HG03558 (cell line): Measurements from ENCODE around the gene TMEM235.

Experiments
- ATAC-seq: cut with Tn5 transposase; IDR thresholded peaks from one replicate; pipeline ENCODE4 v1.9.1; 2021; ENCODE audit warnings: moderate number of reproducible peaks; ENCODE audit not compliant: unreplicated experiment; ENCODE audit errors: extremely low read depth

The TMEM235 gene

GRCh38 chr17:78268191-78268874 is 36.9 kb downstream of the TMEM235 start:
- ATAC-seq, result no peak

DNA sequence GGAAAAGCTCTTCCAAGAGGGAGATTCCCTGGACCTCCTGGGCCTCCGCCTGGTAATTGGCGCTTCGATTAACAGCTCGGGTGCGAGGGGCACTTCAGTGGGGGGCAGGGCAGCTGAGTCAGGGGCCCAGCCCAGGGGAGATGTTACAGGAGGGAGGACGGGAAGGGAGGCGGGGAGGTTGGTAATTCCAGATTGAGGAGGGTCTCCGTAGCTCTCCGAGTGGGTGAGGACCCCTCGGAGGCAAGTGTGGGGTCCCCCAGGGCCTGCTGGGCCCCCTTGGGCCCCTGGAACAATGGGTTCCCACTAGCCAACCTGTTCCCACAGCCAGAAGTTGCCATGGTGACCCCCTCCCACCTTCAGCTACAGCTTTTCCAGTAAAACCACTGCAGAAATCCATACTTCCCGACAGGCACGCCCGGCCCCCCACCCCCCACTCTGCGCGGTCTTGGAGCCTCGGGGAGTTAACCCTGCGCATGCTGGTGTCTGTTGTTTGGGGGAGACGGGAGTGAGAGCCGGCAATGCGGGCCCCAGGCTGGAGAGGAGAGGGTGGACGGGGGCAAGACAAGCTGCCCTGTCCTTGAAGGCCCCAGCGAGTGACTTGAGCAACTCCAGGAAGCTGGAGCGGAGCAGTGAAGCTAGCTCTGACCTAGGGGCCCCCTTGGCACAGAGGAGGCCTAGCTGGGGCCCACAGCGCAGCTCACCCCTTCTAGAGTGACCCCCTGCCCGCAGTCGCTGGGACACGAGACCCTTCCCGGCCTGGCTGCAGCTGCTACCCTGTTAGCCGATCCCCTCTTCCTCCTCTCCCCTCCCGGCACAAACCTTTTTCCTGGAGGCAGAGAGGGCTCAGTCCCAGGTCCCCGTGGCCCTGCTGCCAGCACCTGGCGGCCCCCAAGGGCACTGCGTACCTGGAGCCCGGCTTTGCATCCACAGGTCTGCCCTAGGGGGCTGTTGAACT is 37.8 kb downstream of the TMEM235 start:
- no peak for ATAC-seq

GRCh38 chr17:78269955-78270381 is 38.5 kb downstream of the TMEM235 start:
- no peak for ATAC-seq

DNA sequence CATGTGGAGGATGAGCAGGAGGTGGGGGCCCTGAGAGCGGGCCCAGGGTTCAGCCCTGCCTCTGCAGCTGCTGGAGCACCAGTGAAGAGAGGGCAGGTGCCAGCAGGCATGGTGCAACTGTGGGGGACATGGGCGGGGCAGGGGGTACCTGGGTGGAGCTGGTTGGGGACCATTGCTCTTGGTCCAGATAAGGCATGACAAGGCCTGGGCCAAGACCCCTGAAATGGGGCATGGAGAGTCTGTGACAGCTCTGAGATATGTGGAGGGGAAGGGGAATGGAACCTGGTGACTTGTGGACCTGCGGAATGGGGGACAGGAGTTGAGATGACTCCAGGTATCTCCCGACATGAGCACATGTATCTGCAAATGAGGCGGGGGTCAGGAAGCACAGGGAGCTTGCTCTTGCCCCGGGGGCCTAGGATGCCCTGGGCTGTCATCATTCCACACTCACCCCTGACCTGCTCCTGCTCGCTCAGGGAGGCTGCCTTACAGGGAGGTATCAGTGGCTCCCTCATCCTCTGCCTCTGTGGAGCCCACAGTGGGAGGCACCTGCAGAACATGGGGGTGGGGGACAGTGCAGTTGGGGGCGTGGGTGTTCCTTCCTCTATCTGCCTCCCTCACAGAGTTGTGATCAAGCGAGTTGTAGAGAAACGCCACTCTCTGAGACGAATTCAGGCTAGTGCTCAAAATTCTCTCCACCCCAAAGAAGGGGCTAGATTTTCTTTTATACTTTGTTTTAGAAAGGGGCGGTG is 40.2 kb downstream of the TMEM235 start:
- no peak for ATAC-seq

DNA sequence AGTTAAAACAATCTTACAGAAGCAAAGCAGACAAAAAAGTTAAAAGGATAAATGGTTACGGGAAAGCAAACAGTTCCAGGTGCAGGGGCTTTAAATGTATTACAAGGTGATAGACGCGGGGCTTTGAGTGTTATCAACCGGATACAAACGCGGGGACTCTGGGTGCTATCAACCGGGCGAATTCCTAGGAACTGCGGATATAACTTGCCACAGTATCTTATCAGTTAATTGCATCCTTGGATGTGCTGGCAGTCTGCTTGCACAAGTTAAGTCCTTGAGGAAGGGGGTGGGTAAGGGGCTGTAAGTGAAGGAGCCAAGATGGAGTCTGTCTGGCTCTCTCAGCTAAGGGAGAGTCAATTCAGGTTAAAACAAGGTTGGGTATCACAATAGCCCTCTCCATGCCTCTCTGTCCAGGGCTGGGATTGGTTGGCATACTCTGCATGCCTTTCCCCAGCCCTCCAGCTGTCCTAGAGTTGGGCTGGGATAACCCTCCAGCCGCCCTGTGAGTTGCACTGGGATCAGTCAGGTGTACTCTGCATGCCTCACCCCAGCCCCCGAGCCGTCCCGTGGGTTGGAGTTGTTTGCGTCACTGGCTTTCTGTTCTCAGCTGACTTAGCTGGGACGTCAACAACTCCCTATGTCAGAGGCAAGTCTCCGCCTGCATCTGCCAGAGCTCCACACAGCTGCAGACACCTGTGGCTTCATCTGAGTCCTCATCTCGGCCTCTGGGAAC is 40.9 kb downstream of the TMEM235 start:
- ATAC-seq, result no peak

- no peak for ATAC-seq
Observed at GRCh38 chr17:78272914-78273258, 41.5 kb downstream of the TMEM235 start.

- ATAC-seq, result no peak
Observed at GRCh38 chr17:78273813-78274212, 42.4 kb downstream of the TMEM235 start.

- no peak for ATAC-seq
Observed at GRCh38 chr17:78275355-78275754, 43.9 kb downstream of the TMEM235 start.

DNA sequence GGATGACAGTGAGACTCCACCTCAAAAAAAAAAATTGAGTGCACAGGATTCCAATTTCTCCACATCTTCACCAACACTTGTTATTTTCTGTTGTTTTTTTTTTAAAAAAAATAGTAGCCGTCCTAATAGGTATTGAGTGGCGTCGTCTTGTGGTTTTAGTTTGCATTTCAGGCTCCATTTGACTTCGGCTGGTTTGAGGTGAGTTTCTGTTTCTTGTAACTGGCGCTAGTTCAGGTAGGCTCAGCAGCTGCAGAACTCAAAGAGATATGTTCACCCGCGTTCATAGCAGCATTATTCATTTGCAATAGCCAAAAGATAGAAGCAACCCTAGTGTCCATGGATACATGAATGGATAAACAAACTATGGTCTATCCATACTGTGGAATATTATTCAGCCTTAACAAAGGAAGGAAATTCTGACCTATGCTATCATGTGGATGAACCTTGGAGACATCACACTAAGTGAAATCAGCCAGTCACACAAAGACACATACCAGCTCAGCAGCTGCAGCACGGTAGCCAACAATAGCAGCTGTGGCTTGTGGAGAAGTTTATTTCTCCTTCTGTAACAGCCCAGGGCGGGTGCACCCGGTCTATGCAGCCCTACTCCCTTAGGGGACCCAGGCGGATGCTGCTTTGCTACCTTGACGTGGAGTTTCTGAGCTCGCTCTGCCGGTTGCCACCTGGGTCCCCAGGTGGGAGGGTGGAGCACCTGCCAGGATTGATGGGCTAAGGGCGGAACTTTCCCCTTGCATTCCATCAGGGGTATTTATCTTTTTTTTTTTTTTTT is 44.9 kb downstream of the TMEM235 start:
- no peak for ATAC-seq

GRCh38 chr17:78278139-78278741 is 46.8 kb downstream of the TMEM235 start:
- ATAC-seq, result no peak

DNA sequence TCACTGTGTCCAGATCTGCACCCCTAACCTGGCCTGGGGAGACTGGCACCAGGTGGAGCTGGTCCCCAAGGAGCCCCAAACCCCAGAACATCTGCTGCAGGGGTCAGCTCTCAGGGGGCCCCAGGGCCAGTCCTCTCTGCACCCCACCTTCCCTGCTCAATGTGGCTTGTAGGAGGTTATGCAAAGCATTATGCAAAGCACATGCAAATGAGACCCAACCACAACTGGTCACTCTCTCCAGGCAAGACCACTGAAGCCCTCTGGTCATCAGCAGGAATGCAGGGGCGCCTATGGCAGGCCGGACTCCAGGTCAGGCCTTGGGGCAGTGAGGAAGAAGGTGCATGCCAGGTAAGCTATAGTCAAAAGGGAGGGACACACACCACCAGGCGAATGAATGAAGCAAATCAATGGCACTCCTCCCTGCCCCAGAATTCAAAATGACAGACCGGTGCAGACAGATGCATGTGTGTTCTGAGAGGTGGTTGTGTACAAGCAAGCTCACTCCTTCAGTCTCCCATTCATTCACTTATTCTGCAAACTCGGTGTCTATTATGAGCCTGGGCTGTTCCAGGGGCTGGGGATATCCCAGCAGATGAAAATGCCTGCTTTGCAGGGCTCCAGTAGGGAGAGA is 48.0 kb downstream of the TMEM235 start:
- no peak for ATAC-seq

GRCh38 chr17:78281249-78281845 is 49.9 kb downstream of the TMEM235 start:
- ATAC-seq, result no peak

DNA sequence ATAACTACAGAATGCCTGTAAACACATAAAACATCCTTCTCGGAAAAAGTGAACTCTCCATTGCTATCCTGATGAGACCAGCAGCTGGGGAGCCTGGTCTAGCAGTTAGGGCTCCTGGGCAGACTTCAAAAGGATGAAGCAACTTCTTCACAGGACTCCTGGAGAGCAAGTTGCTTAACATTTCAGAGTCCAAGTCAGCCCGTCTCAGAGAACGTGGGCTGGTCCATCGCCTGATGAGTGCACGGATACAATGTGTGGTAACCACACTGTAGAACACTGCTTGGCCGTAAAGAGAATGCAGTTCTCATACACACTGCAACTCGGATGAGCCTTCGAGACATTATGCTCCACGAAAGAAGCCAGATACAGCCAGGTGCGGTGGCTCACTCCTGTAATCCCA is 52.7 kb downstream of the TMEM235 start:
- ATAC-seq, result no peak

DNA sequence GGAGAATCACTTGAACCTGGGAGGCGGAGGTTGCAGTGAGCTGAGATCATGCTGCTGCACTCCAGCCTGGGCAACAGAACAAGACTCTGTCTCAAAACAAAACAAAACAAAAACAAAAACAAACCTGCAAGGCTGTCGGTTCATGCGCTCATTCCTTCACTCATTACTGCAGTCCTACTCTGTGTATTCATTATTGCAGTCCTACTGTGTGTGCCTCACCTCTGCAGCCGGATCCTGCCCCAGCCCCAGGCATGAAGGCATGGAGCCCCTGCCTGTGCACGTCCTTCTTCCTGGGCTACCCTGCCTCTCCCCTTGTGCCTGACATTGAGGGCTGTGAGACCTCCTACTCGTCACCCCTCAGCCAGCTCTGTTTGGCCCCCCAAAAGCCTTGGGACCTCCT is 57.6 kb downstream of the TMEM235 start:
- no peak for ATAC-seq

- no peak for ATAC-seq
Observed at GRCh38 chr17:78289802-78290363, 58.5 kb downstream of the TMEM235 start.
